ENCODE results near the gene RFTN1.

RFTN1 gene, protein sequence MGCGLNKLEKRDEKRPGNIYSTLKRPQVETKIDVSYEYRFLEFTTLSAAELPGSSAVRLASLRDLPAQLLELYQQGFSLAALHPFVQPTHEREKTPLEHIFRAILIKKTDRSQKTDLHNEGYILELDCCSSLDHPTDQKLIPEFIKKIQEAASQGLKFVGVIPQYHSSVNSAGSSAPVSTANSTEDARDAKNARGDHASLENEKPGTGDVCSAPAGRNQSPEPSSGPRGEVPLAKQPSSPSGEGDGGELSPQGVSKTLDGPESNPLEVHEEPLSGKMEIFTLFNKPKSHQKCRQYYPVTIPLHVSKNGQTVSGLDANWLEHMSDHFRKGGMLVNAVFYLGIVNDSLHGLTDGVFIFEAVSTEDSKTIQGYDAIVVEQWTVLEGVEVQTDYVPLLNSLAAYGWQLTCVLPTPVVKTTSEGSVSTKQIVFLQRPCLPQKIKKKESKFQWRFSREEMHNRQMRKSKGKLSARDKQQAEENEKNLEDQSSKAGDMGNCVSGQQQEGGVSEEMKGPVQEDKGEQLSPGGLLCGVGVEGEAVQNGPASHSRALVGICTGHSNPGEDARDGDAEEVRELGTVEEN

DNA sequence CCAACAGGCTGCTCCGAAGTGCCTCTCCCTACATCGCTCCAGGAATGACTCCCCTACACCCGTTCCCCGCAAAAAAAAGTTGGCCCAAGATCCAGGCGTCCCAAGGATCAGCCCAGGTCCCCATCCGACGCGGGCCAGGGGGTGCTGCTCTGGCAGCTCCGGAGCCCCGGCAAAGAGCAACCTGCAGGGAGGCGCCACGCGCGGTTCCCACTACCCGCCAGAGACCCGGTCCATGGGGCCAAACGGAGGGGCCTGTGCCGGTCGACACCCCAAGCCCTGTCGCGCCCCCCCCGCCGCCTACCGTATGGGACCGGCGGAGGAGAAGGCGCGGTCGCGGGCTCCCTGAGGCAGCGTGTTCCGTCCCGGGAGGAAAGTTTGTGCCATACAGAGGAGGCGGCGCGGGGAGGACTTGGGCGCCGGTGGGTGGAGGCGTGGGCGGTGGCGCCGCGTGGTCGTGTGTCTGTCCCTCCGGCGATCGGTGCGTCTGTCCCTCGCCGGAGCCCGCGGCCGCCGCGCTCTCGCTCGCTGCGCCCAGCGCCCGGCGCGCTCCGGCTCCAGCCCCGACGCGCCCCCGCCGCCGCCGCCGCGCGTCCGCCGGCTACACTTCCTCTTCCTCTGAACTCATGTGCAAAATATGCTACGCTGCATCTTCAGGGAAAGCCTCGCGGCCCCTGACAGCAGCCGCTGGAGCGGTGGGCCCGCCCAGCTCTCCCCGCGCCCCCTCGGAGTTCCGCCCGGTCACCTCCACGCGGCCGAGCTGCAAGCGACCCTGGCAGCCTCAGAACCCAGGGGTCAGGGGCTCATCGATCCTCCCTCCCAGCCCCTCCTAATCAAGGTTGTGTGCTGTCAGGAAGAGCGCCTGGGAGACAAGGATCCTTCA, at the start of gene RFTN1:
TSS of gene RFTN1 (minus strand) at position 559 of the 880 bp plus-strand sequence. CDS start 19,830 bp downstream, outside the sequence.
- peak in 1 of 3 donors; percentile 40 for DNase-seq (ENCODE audit: low read depth in 2 of 3, low spot score in 1 of 3)

DNA sequence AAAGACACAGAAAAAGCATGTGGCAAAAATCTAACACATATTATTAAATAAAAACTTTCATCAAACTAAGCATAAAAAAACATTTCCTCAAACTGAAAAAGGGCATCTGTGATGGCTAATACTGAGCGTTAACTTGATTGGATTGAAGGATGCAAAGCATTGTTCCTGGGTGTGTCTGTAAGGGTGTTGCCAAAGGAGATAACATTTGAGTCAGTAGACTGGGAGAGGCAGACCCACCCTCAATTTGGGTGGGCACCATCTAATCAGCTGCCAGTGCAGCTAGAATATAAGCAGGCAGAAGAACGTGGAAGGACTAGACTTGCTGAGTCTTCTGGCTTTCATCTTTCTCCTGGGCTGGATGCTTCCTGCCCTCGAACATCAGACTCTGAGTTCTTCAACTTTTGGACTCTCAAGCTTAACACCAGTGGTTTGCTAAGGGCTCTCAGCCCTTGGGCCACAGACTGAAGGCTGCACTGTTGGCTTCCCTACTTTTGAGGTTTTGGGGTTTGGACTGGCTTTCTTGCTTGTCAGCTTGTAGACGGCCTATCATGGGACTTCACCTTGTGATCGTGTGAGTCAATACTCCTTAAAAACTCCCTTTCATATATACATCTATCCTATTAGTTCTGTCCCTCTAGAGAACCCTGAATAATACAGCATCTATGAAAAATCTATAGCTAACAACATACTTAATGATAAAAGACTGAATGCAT, 46.3 kb upstream of the RFTN1 start:
- DNase-seq (ENCODE audit: low read depth in 2 of 3, low spot score in 1 of 3) = no peak

DNA sequence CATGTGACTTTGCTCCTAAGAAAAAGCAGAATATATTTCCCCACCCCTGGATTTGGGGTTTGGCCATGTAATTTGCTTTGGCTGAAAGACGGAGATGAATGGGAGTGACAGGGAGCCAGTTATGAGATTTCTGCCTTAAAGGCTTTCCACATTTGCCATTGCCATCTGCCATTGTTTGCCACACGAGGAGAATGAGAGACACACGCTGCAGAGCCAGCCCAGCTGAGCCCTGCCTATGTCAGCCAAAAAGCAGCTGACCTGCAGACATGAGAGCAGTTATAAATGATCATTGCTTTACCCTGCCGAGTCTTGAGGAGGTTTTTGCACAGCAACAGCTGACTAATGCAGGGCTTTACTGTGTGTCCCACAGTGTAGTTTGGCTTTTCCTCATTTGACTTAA, 40.6 kb upstream of the RFTN1 start:
- no peak for DNase-seq (ENCODE audit: low read depth in 2 of 3, low spot score in 1 of 3)

GRCh38 chr3:16552757-16553156, 39.3 kb upstream of the RFTN1 start:
- DNase-seq (ENCODE audit: low read depth in 2 of 3, low spot score in 1 of 3) = no peak

GRCh38 chr3:16551342-16551976, 38.0 kb upstream of the RFTN1 start:
- no peak for DNase-seq (ENCODE audit: low read depth in 2 of 3, low spot score in 1 of 3)

DNA sequence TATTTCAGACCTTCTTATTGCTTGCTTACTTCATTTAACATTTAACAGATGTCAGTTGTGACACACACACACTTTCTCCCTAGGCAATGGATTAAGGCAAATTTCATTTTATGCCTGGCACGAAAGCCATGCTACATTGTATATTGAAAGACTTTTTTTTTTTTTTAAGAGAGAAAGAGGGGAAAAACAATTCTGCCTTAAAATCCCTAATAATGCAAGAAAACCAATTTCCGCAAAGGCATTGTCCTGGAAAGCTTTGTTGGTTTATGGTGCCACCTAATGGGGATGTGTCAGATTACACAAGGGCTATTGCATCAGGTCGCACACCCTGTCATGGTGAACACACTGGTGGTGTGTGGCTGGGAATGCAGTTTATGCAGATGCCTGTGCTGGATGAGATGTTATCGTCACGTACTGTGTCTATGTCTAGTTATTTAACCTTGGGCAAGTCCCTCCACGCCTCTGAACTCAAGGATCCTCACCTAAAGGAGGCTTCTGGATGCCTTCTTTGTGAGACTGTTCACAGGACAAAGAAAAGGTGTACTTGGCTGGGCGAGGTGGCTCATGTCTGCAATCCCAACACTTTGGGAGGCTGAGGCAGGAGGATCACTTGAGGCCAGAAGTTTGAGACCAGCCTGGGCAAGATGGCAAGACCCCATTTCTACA, 37.3 kb upstream of the RFTN1 start:
- DNase-seq (ENCODE audit: low read depth in 2 of 3, low spot score in 1 of 3) = peak; percentile 61 to 89 (median 62)

GRCh38 chr3:16550305-16550675, 36.8 kb upstream of the RFTN1 start:
- no peak for DNase-seq (ENCODE audit: low read depth in 2 of 3, low spot score in 1 of 3)

GRCh38 chr3:16548721-16549120, 35.2 kb upstream of the RFTN1 start:
- no peak for DNase-seq (ENCODE audit: low read depth in 2 of 3, low spot score in 1 of 3)

DNA sequence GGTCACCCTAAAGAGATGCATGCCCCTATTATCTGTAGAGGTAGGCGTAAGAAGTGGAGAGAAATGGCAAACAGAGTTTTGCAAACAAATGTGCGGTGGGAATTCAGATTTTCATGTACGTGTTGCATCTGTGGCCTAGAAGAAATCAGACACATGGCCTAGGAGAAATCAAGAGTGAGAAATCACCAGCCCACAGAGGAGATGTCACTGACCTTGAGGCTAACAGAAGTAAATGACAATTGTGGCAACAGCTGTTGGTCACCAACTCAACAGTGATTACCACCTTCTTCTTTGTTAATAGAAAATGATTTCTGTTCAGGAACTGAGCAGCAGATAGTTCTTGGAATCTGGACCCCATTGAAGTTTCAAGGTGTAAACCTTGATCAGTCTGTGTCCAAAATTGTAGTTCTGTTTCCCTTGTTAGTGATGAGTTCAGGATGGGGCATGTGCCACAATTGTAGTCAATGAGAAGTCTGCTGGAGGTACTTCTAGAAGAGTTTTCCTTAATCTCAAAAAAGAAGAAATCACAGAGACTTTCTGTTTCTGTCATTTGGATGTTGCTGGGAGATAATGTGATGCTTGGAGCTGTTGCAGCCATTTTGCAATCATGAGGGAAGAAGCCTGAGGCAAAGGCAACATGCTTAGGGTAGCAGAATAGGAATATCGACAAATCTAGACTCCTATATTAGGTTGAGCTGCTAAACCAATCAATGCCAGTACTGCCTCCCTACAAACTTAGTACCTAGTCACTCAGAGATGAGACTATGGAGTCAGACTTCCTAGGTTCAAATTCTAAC, 34.3 kb upstream of the RFTN1 start:
- DNase-seq (ENCODE audit: low read depth in 2 of 3, low spot score in 1 of 3) = no peak

- no peak for DNase-seq (ENCODE audit: low read depth in 2 of 3, low spot score in 1 of 3)
Observed at GRCh38 chr3:16546186-16547010, 32.9 kb upstream of the RFTN1 start.

DNA sequence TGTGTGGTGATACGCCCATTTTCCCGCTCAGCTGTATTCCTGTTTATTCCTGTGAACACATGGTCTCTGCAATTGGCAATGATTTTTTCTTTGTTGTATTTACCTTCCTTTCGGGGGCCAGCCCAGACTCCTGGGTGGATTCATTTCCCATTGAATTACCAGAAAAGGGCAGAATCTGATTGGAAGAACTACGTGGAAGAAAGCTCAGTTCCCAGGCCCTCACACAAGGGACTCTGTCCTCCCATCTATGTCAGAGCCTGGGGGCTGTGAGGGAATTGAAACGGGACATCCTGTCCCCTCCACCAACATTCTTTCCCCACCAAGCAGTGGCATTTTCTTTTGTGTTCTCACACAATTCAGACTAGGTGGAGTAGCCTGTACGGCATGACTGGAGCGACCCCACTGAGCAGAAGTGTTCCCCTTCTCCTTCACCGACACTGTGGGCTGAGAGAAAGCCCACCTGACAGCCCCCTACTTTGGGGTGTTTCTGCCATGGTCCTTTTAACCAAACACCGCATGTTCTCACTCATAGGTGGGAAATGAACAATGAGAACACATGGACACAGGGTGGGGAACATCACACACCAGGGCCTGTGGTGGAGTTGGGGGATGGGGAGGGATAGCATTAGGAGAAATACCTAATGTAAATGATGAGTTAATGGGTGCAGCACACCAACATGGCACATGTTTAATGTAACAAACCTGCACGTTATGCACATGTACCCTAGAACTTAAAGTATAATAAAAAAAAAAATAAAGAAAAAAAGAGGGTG, 32.1 kb upstream of the RFTN1 start:
- no peak for DNase-seq (ENCODE audit: low read depth in 2 of 3, low spot score in 1 of 3)

DNA sequence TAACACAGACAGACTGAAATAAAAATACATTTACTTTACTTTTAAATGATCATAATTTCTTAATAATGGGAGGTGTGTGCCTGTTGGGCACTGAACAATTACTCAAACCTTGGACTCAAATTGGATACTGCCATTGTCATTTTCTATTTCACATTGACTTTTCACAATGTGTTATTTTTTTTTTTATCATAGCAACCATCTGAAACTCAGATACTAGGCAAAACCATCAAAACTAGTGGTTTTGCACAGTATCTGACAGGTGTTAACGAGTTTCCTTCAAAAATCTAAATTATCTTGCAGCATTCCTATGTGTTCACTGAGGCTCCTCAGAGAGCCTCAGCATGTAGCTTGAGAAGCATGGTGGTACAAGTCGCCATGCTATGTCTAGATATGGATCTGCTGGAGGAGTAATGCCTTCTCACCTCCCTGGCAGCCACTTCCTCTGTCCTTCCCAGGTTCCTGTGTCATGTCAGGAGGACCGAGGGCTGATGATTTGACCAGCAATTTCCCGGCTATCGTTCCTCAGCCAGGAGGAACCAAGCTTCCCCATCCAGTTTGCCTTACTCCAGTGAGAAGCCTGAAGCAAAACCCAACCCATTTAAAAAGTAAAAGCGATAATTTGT, 29.9 kb upstream of the RFTN1 start:
- no peak for DNase-seq (ENCODE audit: low read depth in 2 of 3, low spot score in 1 of 3)

- DNase-seq (ENCODE audit: low read depth in 2 of 3, low spot score in 1 of 3) = no peak
Observed at GRCh38 chr3:16538507-16538906, 25.0 kb upstream of the RFTN1 start.

DNA sequence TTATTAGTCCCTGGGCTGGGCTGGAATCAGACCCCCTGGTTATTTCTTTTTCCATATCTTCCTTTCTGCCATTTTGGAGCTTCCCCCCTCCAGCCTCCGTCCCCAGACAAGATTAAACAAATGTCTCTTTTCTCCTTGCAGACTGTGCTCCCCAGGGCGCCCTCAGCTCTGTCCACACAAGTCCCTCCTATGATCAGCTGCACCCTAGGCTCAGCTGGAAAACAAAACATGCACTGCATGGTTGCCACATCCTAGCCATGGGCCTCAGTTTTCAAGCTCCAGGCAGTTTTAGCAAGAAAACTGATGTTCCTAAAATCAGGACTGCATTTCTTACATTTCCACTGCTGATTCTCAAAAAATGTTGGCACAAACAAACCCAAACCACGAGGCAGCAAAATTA, 23.5 kb upstream of the RFTN1 start:
- no peak for DNase-seq (ENCODE audit: low read depth in 2 of 3, low spot score in 1 of 3)

GRCh38 chr3:16536344-16536663, 22.8 kb upstream of the RFTN1 start:
- DNase-seq (ENCODE audit: low read depth in 2 of 3, low spot score in 1 of 3) = no peak

DNA sequence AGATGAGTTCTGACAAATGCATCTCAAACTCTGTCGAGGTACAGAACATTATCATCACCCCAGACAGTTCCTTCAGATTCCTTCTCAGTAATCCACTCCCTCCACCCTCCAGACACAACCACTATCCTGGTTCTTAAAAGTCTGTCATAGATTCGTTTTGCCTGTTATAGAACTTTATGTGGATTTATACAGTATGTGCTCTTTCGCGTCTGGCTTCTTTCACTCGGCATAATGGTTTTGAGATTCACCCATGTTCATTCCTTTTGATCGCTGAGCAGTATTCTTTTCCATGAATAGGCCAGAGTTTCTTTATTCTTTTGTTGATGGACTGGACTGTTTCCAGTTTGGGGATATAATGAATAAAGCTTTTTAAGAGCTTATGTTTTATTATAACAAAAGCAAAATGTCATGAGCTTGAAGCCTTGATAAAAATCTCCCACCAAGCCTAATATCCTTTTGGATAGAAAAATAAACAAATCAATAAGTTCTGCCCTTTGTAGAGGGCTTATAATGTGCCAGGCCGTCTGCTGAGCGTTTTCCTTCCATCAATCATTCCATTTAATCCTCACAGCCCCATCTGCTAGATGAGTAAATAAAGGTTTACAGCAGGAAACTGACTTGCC, 21.3 kb upstream of the RFTN1 start:
- no peak for DNase-seq (ENCODE audit: low read depth in 2 of 3, low spot score in 1 of 3)
